PC-3 (cell line): ENCODE data around the gene TEFM.

Experiments
- CTCF ChIP-seq: fragments of 300-600 bp; sonication (generic); conservative IDR thresholded peaks from 2 replicates; pipeline ENCODE4 v1.5.1; 2017; ENCODE audit warnings: antibody characterized with exemption, low read depth, mild to moderate bottlenecking, low read length
- EZH2 ChIP-seq: fragments of 300-600 bp; sonication (generic); IDR thresholded peaks from one replicate; pipeline ENCODE4 v1.6.1; 2017; ENCODE audit warnings: antibody characterized with exemption, mild to moderate bottlenecking, low read length; ENCODE audit not compliant: unreplicated experiment
- EZH2phosphoT487 ChIP-seq: fragments of 300-600 bp; sonication (generic); IDR thresholded peaks from 2 replicates; pipeline ENCODE4 v1.6.1; 2018; ENCODE audit warnings: mild to moderate bottlenecking, antibody characterized with exemption, low read length, borderline replicate concordance

- TF ChIP-seq CTCF (no peak), EZH2phosphoT487 (no peak), EZH2 (no peak)
These were observed 11.0 kb upstream of the TEFM start for GRCh38 chr17:30917050-30917449.
